ENCODE results near the gene NFE2L1.

DNA sequence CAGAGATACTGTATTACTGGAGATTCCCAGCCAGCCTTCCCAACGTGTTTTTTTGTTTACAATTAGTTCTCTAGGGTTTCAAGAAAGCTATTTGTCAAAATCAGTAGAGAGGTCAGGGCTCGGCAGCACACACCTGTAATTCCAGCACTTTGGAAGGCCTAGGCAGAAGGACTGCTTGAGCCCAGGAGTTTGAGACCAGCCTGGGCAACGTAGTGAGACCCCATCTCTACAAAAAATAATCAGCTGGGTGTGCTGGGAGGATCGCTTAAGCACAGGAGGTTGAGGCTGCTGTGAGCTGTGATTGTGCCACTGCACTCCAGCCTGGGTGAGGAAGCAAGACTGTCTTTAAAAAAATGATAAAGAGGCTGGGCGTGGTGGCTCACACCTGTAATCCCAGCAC, 33.7 kb downstream of the NFE2L1 start:
- TF ChIP-seq, protein P1, sequence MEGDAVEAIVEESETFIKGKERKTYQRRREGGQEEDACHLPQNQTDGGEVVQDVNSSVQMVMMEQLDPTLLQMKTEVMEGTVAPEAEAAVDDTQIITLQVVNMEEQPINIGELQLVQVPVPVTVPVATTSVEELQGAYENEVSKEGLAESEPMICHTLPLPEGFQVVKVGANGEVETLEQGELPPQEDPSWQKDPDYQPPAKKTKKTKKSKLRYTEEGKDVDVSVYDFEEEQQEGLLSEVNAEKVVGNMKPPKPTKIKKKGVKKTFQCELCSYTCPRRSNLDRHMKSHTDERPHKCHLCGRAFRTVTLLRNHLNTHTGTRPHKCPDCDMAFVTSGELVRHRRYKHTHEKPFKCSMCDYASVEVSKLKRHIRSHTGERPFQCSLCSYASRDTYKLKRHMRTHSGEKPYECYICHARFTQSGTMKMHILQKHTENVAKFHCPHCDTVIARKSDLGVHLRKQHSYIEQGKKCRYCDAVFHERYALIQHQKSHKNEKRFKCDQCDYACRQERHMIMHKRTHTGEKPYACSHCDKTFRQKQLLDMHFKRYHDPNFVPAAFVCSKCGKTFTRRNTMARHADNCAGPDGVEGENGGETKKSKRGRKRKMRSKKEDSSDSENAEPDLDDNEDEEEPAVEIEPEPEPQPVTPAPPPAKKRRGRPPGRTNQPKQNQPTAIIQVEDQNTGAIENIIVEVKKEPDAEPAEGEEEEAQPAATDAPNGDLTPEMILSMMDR (IDR thresholded peaks at IDR 0.05; ENCODE audit: low read depth, low read length) = no peak
- no peak for TF ChIP-seq EZH2phosphoT487 (IDR thresholded peaks at IDR 0.05; ENCODE audit: low read depth)

Data from OCI-LY3 (cell line).